K562 (cell line): ENCODE data around the gene WDR88. TPM values are rescaled to one million over a fixed set of nuclear protein-coding genes. Genes with fewer than 3 reads are reported as not detected.
A peak's percentile ranks its signal among the peaks of the same experiment; 100 is the strongest.

Experiments used
- ATAC-seq: fragments of 200-7000 bp; cut with Tn5 transposase; 3 replicates; pipeline ENCODE4 v1.9.1; 2020; ENCODE audit warnings: moderate library complexity
- BruUV-seq: library from RNA; stranded (reverse); fragments of 400-500 nt; replicated peaks from 2 replicates; lab custom pipeline; 2021; lab: Mats Ljungman, UMichigan
- CTCF ChIA-PET: fragments of 300-600 bp; formaldehyde crosslinking; extraction: SDS; loops from one replicate; lab custom pipeline; 2021; ENCODE audit warnings: low intra/inter-chr PET ratio; lab: Yijun Ruan, JAX
- POLR2A ChIA-PET: fragments of 300-600, 350-650 bp; sonication (Branson Sonifier 250); formaldehyde crosslinking; extraction: SDS; loops from one replicate; lab custom pipeline; 2021; ENCODE audit warnings: antibody characterized with exemption, inconsistent platforms; lab: Yijun Ruan, JAX
- DNase-seq, 4 experiments: peaks; one replicate each; pipeline versions ENCODE4 v3.0.0 to v3.0.0-alpha.2; 2011 to 2018; ENCODE audit warnings: low spot score in 3 of 4, mixed read lengths in 3 of 4; ENCODE audit errors: extremely low read depth in 1 of 4
- FAIRE-seq: peaks from 2 replicates; lab custom pipeline; 2011; peaks lifted over from hg19 to GRCh38; lab: Jason Lieb, UNC
- H2AFZ ChIP-seq: 2 replicates; pipeline ENCODE4 v1.6.0; 2011; ENCODE audit warnings: low read depth, low read length, control low read depth, inconsistent platforms
- H3K27ac ChIP-seq: fragments of 200-600 bp; 3 replicates; pipeline ENCODE4 v1.8.0; 2011; ENCODE audit warnings: low read depth, mild to moderate bottlenecking, control low read depth, inconsistent platforms, low read length, moderate library complexity, mixed read lengths; ENCODE audit errors: extremely low read depth
- H3K27me3 ChIP-seq, 2 experiments: fragments of 300-600 bp in 1 of 2; 2 replicates in 1 of 2; 3 replicates in 1 of 2; pipeline versions ENCODE4 v1.6.0 to v1.8.0; 2011; ENCODE audit warnings: inconsistent platforms in 2 of 2, low read length in 2 of 2, mild to moderate bottlenecking in 1 of 2, mixed read lengths in 1 of 2, moderate library complexity in 1 of 2; ENCODE audit not compliant: control insufficient read depth in 2 of 2, insufficient read depth in 2 of 2
- H3K36me3 ChIP-seq: fragments of 300-600 bp; 3 replicates; pipeline ENCODE4 v1.8.0; 2011; ENCODE audit warnings: mild to moderate bottlenecking, low read length, inconsistent platforms; ENCODE audit not compliant: control insufficient read depth, insufficient read depth
- H3K4me1 ChIP-seq, 2 experiments: fragments of 200-600 bp in 1 of 2; replicated peaks in 1 of 2; 2 replicates in 1 of 2; 3 replicates in 1 of 2; pipeline versions ENCODE4 v1.5.1 to v1.8.0; 2011; ENCODE audit warnings: inconsistent platforms in 2 of 2, low read length in 2 of 2, mild to moderate bottlenecking in 1 of 2, mixed read lengths in 1 of 2, moderate library complexity in 1 of 2; ENCODE audit not compliant: control insufficient read depth in 2 of 2, insufficient read depth in 2 of 2
- H3K4me2 ChIP-seq: 2 replicates; pipeline ENCODE4 v1.6.1; 2011; ENCODE audit warnings: low read length, control low read depth, inconsistent platforms, mixed read lengths; ENCODE audit not compliant: insufficient read depth
- H3K4me3 ChIP-seq: fragments of 200-600 bp; sonication (generic), shearing (Covaris generic); 2 replicates; pipeline ENCODE4 v1.5.1; 2016; ENCODE audit warnings: control low read depth, inconsistent platforms
- H3K79me2 ChIP-seq: fragments of 200-600 bp; 3 replicates; pipeline ENCODE4 v1.8.0; 2011; ENCODE audit warnings: low read length, inconsistent platforms; ENCODE audit not compliant: control insufficient read depth, insufficient read depth
- H3K9ac ChIP-seq, 2 experiments: 2 replicates each; pipeline versions ENCODE4 v1.6.0 to v1.6.1; 2011; ENCODE audit warnings: low read depth in 2 of 2, low read length in 2 of 2, control low read depth in 1 of 2, inconsistent platforms in 1 of 2, mild to moderate bottlenecking in 1 of 2, mixed read lengths in 1 of 2; ENCODE audit not compliant: insufficient read depth in 1 of 2
- H3K9me1 ChIP-seq: one replicate; pipeline ENCODE4 v1.6.0; 2011; ENCODE audit warnings: inconsistent platforms, mild to moderate bottlenecking, low read length, moderate library complexity; ENCODE audit not compliant: control insufficient read depth, insufficient read depth
- H3K9me3 ChIP-seq: replicated peaks from 2 replicates; pipeline ENCODE4 v1.5.1; 2011; ENCODE audit warnings: low read depth, low read length, inconsistent platforms; ENCODE audit not compliant: control insufficient read depth, insufficient read depth
- H4K20me1 ChIP-seq: replicated peaks from 2 replicates; pipeline ENCODE4 v1.6.1; 2011; ENCODE audit warnings: low read length, inconsistent platforms, mixed read lengths; ENCODE audit not compliant: control insufficient read depth, insufficient read depth
- ARID1B ChIP-seq: fragments of 450-650 bp; IDR thresholded peaks from 2 replicates; pipeline ENCODE4 v1.6.1; 2016; ENCODE audit warnings: antibody characterized with exemption, mild to moderate bottlenecking, inconsistent platforms
- BACH1 ChIP-seq: fragments of 200-800 bp; sonication (Bioruptor generic); IDR thresholded peaks from 2 replicates; pipeline ENCODE4 v1.6.1; 2016; ENCODE audit warnings: missing genetic modification characterization, missing compliant biosample characterization
- HDAC3 ChIP-seq: fragments of 450-650 bp; IDR thresholded peaks from 2 replicates; pipeline ENCODE4 v1.6.1; 2018; ENCODE audit warnings: borderline replicate concordance, mild to moderate bottlenecking, moderate library complexity; ENCODE audit not compliant: partially characterized antibody
- MED1 ChIP-seq: sonication (generic); formaldehyde crosslinking; IDR thresholded peaks from 2 replicates; pipeline ENCODE4 v1.8.1; 2023; ENCODE audit warnings: missing genetic modification reagents, borderline replicate concordance
- NEUROD1 ChIP-seq: fragments of 150-350 bp; IDR thresholded peaks from 2 replicates; pipeline ENCODE4 v1.6.1; 2014; ENCODE audit warnings: borderline replicate concordance, low read length, low read depth; ENCODE audit not compliant: partially characterized antibody
- NFIC ChIP-seq: fragments of 450-650 bp; IDR thresholded peaks from 2 replicates; pipeline ENCODE4 v1.6.1; 2017; ENCODE audit warnings: mild to moderate bottlenecking, inconsistent platforms
- POLR2A ChIP-seq: fragments of 450-650 bp; conservative IDR thresholded peaks from 2 replicates; pipeline ENCODE4 v1.6.1; 2016
- PRMT5 ChIP-seq: sonication (generic); formaldehyde crosslinking; IDR thresholded peaks from 2 replicates; pipeline ENCODE4 v1.5.0; 2020; ENCODE audit warnings: missing genetic modification reagents
- RBBP5 ChIP-seq: fragments of 200-600 bp; sonication (generic); IDR thresholded peaks from 2 replicates; pipeline ENCODE4 v1.6.1; 2012; ENCODE audit warnings: borderline replicate concordance, mild to moderate bottlenecking, low read length, control low read depth, inconsistent platforms; ENCODE audit not compliant: insufficient read depth, poor library complexity, severe bottlenecking
- RBFOX2 ChIP-seq: fragments of 200-400 bp; formaldehyde crosslinking; IDR thresholded peaks from 2 replicates; pipeline ENCODE4 v1.6.1; 2017; ENCODE audit warnings: low read depth, mild to moderate bottlenecking, low read length, moderate library complexity
- SMARCC2 ChIP-seq: fragments of 450-650 bp; IDR thresholded peaks from 2 replicates; pipeline ENCODE4 v1.6.1; 2017; ENCODE audit warnings: antibody characterized with exemption, moderate library complexity, mild to moderate bottlenecking, low read depth
- TBP ChIP-seq: optimal IDR thresholded peaks from 2 replicates; pipeline ENCODE3; 2011; ENCODE audit warnings: low read depth, low read length, improper control_type of control experiment
- WHSC1 ChIP-seq: IDR thresholded peaks from one replicate; pipeline ENCODE4 v1.6.1; 2012; ENCODE audit warnings: low read length, control low read depth, inconsistent platforms
- YY1 ChIP-seq, 3 experiments: IDR thresholded peaks; 2 replicates each; pipeline ENCODE4 v1.6.1; 2011; ENCODE audit warnings: low read length in 2 of 3, mild to moderate bottlenecking in 2 of 3, moderate library complexity in 2 of 3, borderline replicate concordance in 1 of 3, control low read depth in 1 of 3, low read depth in 1 of 3; ENCODE audit not compliant: insufficient read depth in 3 of 3, insufficient replicate concordance in 2 of 3, control insufficient read depth in 1 of 3, insufficient read length in 1 of 3; ENCODE audit errors: extremely low read depth in 1 of 3
- ZNF324 ChIP-seq: fragments of 250-450 bp; sonication (Bioruptor Pico); IDR thresholded peaks from 2 replicates; pipeline ENCODE4 v1.4.0; 2020; ENCODE audit warnings: mild to moderate bottlenecking
- WGBS: fragments of 100-300 bp; shearing (Covaris generic); methylation state at CpG from one replicate; pipeline ENCODE4 v1.1.6; 2016; ENCODE audit warnings: low coverage, mixed read lengths; ENCODE audit not compliant: insufficient coverage; ENCODE audit errors: missing lambda C conversion rate; 5-methylcytosine and 5-hydroxymethylcytosine counted together
- in situ Hi-C: fragments of 300-500 bp; cut with MboI; formaldehyde crosslinking; loops from 4 replicates; pipeline ENCODE4 v1.15.0; 2018; ENCODE audit warnings: inconsistent platforms, mixed read lengths
- intact Hi-C: fragments of 100-400 bp; cut with micrococcal nuclease; formaldehyde crosslinking; loops from 2 replicates; pipeline ENCODE4 v1.14.2; 2022
- polyA plus RNA-seq, 8 experiments: library from polyadenylated mRNA; depleted of rRNA in 4 of 8; stranded (reverse) in 5 of 8; unstranded in 3 of 8; fragments of >200 nt; fragmentation: Nextera tagmentation in 2 of 8; fragmentation: Illumina TruSeq in 1 of 8; extraction: Ambion mirVana in 2 of 8; extraction: Trizol in 1 of 8; gene quantifications; 2 replicates each; pipeline versions ENCODE4 v1.2.1 to v1.2.3, GENCODE V29; 2011 to 2014; ENCODE audit warnings: inconsistent platforms in 1 of 8, missing spikeins in 1 of 8
- total RNA-seq, 7 experiments: library from RNA; depleted of rRNA in 6 of 7; stranded (reverse); fragments of >200 nt in 6 of 7; fragmentation: Illumina TruSeq in 2 of 7; extraction: Trizol in 2 of 7; gene quantifications; 2 replicates each; pipeline versions ENCODE4 v1.2.1 to v1.2.3, GENCODE V29; 2011 to 2021; ENCODE audit warnings: low replicate concordance in 1 of 7

The WDR88 gene
- total and polyA plus RNA-seq, 9 of the 15 experiments (the other 6 are each of a cell fraction or from before 2014, with no cell fraction given): 0.03 to 0.04 TPM; not detected in 7

GRCh38 chr19:33098055-33098534 lies 33.8 kb upstream of the WDR88 start:
- TF ChIP-seq WHSC1: peak; percentile 49
- TF ChIP-seq NFIC: peak; percentile 53
- TF ChIP-seq RBBP5: peak; percentile 33
- no peak for TF ChIP-seq ZNF324
- H3K79me2 ChIP-seq: no peaks in the 10 kb centered on the region
- peaks cover 3% of the 10 kb centered on the region for H3K9me1 ChIP-seq
- peaks cover 8% of the 10 kb centered on the region; the same call in 1 of the 2 replicates for H4K20me1 ChIP-seq
- CTCF ChIA-PET: no interaction called here
- WGBS: 80% methylated on average over 4 of the region's 4 CpGs
- ATAC-seq (no peak), FAIRE-seq (no peak), DNase-seq (peak in 1 of 4 experiments; percentile 5)
- H3K27ac ChIP-seq: no peak overlapping the region
- TSS peak; percentile 32 for BruUV-seq
- in situ Hi-C loops: no loop called here
- peaks cover 16 to 19% of the 10 kb centered on the region in 2 experiments; a peak in 3 of 5 replicates for H3K4me1 ChIP-seq
- peaks cover 71% of the 10 kb centered on the region for H3K36me3 ChIP-seq
- H3K9ac ChIP-seq: no peak overlapping the region
- no peaks in the 10 kb centered on the region for H3K9me3 ChIP-seq
- POLR2A ChIA-PET: interaction anchor here (0.6 kb wide), 1 partner anchor 136 kb away, joined by 3 read pairs; no protein-coding TSS in a partner anchor
- no peaks in the 10 kb centered on the region for H3K27me3 ChIP-seq
- intact Hi-C loops: no loop called here
- no peak overlapping the region for H3K4me2 ChIP-seq
- no peak overlapping the region for H3K4me3 ChIP-seq
- H2AFZ ChIP-seq: no peak overlapping the region

- CTCF ChIA-PET: no interaction called here
- no peaks in the 10 kb centered on the region for H3K9me1 ChIP-seq
- in situ Hi-C loops (no loop called here), intact Hi-C loops (no loop called here)
- no peak overlapping the region for H3K4me3 ChIP-seq
- FAIRE-seq (peak; percentile 96), DNase-seq (peak; percentile 75 to 83 (median 80)), ATAC-seq (peak; percentile 99)
- H3K9ac ChIP-seq: no peak overlapping the region
- POLR2A ChIA-PET: interaction anchor here (0.8 kb wide), 1 partner anchor 68 kb away, joined by 3 read pairs; no protein-coding TSS in a partner anchor
- H2AFZ ChIP-seq: no peak overlapping the region
- BruUV-seq: no TSS peak
- peaks cover 4% of the 10 kb centered on the region; the same call in 1 of the 2 replicates for H4K20me1 ChIP-seq
- no peaks in the 10 kb centered on the region for H3K27me3 ChIP-seq
- H3K27ac ChIP-seq: peak overlapping the region; percentile 5; the same call in 1 of the 3 replicates
- H3K9me3 ChIP-seq: no peaks in the 10 kb centered on the region
- peaks cover 8 to 10% of the 10 kb centered on the region in 2 experiments; a peak in 3 of 5 replicates for H3K4me1 ChIP-seq
- no peak overlapping the region for H3K4me2 ChIP-seq
- WGBS: 18% methylated on average over 10 of the region's 10 CpGs
- H3K79me2 ChIP-seq: no peaks in the 10 kb centered on the region
- H3K36me3 ChIP-seq: peaks cover 48% of the 10 kb centered on the region
- TF ChIP-seq TBP: no peak
- TF ChIP-seq NEUROD1: peak; percentile 80
- no peak for TF ChIP-seq RBFOX2
- TF ChIP-seq ARID1B: peak; percentile 98
- TF ChIP-seq YY1 (IDR thresholded peaks at IDR 0.05; ENCODE audit: borderline replicate concordance in 1 of 3, control insufficient read depth in 1 of 3, extremely low read depth in 1 of 3, insufficient read depth in 3 of 3, insufficient read length in 1 of 3, insufficient replicate concordance in 2 of 3, low read depth in 1 of 3, low read length in 2 of 3): no peak
- TF ChIP-seq SMARCC2: peak; percentile 97
- peak; percentile 78 for TF ChIP-seq HDAC3
- no peak for TF ChIP-seq MED1 (CRISPR knock-in tag)
- TF ChIP-seq PRMT5 (CRISPR knock-in tag): no peak
- TF ChIP-seq POLR2A: no peak
- TF ChIP-seq BACH1 (tag): peak; percentile 21; the same call in 1 of the 2 replicates
Observed at GRCh38 chr19:33100894-33101644, 30.8 kb upstream of the WDR88 start.
